ENCODE results near the gene SERINC4.
"Not testable (repeated sequence)": the region's sequence is repeated elsewhere in the genome, so short reads cannot be mapped to it uniquely, and the experiment has no call there.

The SERINC4 gene

GRCh38 chr15:43799945-43800285, at the start of gene SERINC4:
SERINC4 (minus strand) TSS chr15:43800220; CDS start chr15:43799986, 234 bp downstream.
- peaks cover 66% of the 10 kb centered on the region for H3K36me3 ChIP-seq (ENCODE audit: control insufficient read depth, insufficient read depth, low read length)
- no peaks in the 10 kb centered on the region for H3K27me3 ChIP-seq (ENCODE audit: control insufficient read depth, insufficient read depth, low read length)
- H3K9me3 ChIP-seq (ENCODE audit: control insufficient read depth, insufficient read depth, low read depth, low read length) = no peaks in the 10 kb centered on the region
- H3K4me1 ChIP-seq (ENCODE audit: control insufficient read depth, insufficient read depth, low read length) = peaks cover 32% of the 10 kb centered on the region
- H3K27ac ChIP-seq (ENCODE audit: low read depth, low read length) = peak within 1 kb of the TSS; percentile 48; the same call in 1 of the 2 replicates
- H3K9ac ChIP-seq (ENCODE audit: low read length) = peak within 1 kb of the TSS; percentile 83
- peak within 1 kb of the TSS; percentile 92 for H3K4me3 ChIP-seq (ENCODE audit: low read depth, low read length)

- H3K4me1 ChIP-seq (ENCODE audit: control insufficient read depth, insufficient read depth, low read length) = no peaks in the 10 kb centered on the region
- H3K9ac ChIP-seq (ENCODE audit: low read length) = no peak overlapping the region
- H3K4me3 ChIP-seq (ENCODE audit: low read depth, low read length) = no peak overlapping the region
- H3K27me3 ChIP-seq (ENCODE audit: control insufficient read depth, insufficient read depth, low read length) = no peaks in the 10 kb centered on the region
- H3K27ac ChIP-seq (ENCODE audit: low read depth, low read length) = no peak overlapping the region
- no peaks in the 10 kb centered on the region for H3K9me3 ChIP-seq (ENCODE audit: control insufficient read depth, insufficient read depth, low read depth, low read length)
- H3K36me3 ChIP-seq (ENCODE audit: control insufficient read depth, insufficient read depth, low read length) = peaks cover 41% of the 10 kb centered on the region
These were observed 45.4 kb upstream of the SERINC4 start for GRCh38 chr15:43845421-43845820.

DNA sequence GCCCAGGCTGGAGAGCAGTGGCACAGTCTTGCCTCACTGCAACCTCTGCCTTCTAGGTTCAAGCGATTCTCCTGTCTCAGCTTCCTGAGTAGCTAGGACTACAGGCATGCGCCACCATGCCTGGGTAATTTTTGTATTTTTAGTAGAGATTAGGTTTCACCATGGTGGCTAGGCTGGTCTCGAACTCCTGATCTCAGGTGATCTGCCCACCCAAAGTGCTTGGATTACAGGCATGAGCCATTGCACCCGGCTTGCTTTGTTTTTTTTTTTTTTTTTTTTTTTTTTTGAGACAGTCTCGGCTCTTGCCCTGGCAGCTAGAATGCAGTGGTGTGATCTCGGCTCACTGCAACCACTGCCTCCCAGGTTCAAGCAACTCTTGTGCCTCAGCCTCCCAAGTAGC, 32.5 kb upstream of the SERINC4 start:
- not testable (repeated sequence) for H3K27me3 ChIP-seq (ENCODE audit: control insufficient read depth, insufficient read depth, low read length)

DNA sequence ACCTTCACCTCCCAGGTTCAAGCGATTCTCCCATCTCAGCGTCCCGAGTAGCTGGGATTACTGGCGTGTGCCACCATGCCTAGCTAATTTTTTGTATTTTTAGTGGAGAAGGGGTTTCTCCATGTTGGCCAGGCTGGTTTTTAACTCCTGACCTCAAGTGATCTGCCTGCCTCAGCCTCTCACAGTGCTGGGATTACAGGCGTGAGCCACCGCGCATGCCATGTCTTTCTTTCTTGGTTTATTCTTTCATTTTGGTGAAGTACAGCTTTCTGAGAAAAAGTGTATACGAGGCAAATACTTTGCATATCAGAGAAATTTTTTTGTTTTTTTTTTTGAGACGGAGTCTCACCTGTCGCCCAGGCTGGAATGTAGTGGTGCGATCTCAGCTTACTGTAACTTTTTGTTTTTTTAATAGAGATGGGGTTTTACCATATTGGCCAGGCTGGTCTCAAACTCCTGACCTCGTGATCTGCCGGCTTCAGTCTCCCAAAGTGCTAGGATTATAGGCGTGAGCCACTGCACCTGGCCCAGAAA, 31.6 kb upstream of the SERINC4 start:
- not testable (repeated sequence) for H3K9ac ChIP-seq (ENCODE audit: low read length); H3K27me3 ChIP-seq (ENCODE audit: control insufficient read depth, insufficient read depth, low read length); H3K4me1 ChIP-seq (ENCODE audit: control insufficient read depth, insufficient read depth, low read length); H3K4me3 ChIP-seq (ENCODE audit: low read depth, low read length); H3K27ac ChIP-seq (ENCODE audit: low read depth, low read length); H3K9me3 ChIP-seq (ENCODE audit: control insufficient read depth, insufficient read depth, low read depth, low read length)
- H3K36me3 ChIP-seq (ENCODE audit: control insufficient read depth, insufficient read depth, low read length) = peaks cover 29% of the 10 kb centered on the region

More for the DNA sequence above, 32.5 kb upstream of the SERINC4 start:
- H3K9ac ChIP-seq (ENCODE audit: low read length); H3K9me3 ChIP-seq (ENCODE audit: control insufficient read depth, insufficient read depth, low read depth, low read length); H3K4me1 ChIP-seq (ENCODE audit: control insufficient read depth, insufficient read depth, low read length); H3K27ac ChIP-seq (ENCODE audit: low read depth, low read length); H3K4me3 ChIP-seq (ENCODE audit: low read depth, low read length): not testable (repeated sequence)
- peaks cover 36% of the 10 kb centered on the region for H3K36me3 ChIP-seq (ENCODE audit: control insufficient read depth, insufficient read depth, low read length)

GRCh38 chr15:43830691-43831275, 30.8 kb upstream of the SERINC4 start:
- not testable (repeated sequence) for H3K27ac ChIP-seq (ENCODE audit: low read depth, low read length); H3K9ac ChIP-seq (ENCODE audit: low read length); H3K4me3 ChIP-seq (ENCODE audit: low read depth, low read length); H3K27me3 ChIP-seq (ENCODE audit: control insufficient read depth, insufficient read depth, low read length); H3K4me1 ChIP-seq (ENCODE audit: control insufficient read depth, insufficient read depth, low read length); H3K9me3 ChIP-seq (ENCODE audit: control insufficient read depth, insufficient read depth, low read depth, low read length)
- H3K36me3 ChIP-seq (ENCODE audit: control insufficient read depth, insufficient read depth, low read length) = peaks cover 21% of the 10 kb centered on the region

DNA sequence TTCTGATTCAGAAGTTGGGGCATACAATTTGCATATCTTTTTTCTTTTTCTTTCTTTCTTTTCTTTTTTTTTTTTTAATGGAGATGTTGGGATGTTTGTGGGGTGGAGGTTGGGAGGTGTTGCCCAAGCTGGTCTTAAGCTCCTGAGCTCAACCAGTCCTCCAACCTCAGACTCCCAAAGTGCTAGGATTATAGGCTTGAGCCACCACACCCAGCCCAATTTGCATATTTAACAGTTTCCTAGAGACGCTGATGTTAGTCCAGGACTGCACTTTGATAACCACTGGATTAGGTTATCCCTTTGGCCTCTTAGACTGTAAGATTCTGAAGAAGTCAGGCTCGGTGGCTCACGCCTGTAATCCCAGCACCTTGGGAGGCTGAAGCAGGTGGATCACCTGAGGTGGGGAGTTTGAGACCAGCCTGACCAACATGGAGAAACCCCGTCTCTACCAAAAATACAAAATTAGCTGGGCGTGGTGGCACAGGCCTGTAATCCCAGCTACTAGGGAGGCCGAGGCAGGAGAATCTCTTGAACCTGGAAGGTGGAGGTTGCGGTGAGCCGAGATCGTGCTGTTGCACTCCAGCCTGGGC, 30.0 kb upstream of the SERINC4 start:
- not testable (repeated sequence) for H3K27ac ChIP-seq (ENCODE audit: low read depth, low read length); H3K27me3 ChIP-seq (ENCODE audit: control insufficient read depth, insufficient read depth, low read length); H3K9me3 ChIP-seq (ENCODE audit: control insufficient read depth, insufficient read depth, low read depth, low read length); H3K4me1 ChIP-seq (ENCODE audit: control insufficient read depth, insufficient read depth, low read length); H3K9ac ChIP-seq (ENCODE audit: low read length); H3K4me3 ChIP-seq (ENCODE audit: low read depth, low read length)
- H3K36me3 ChIP-seq (ENCODE audit: control insufficient read depth, insufficient read depth, low read length) = peaks cover 16% of the 10 kb centered on the region

- Histone ChIP-seq H3K27me3 (ENCODE audit: control insufficient read depth, insufficient read depth, low read length) (no peaks in the 10 kb centered on the region), H3K9ac (ENCODE audit: low read length) (no peak overlapping the region), H3K9me3 (ENCODE audit: control insufficient read depth, insufficient read depth, low read depth, low read length) (peaks cover 3% of the 10 kb centered on the region; the same call in 1 of the 2 replicates), H3K4me1 (ENCODE audit: control insufficient read depth, insufficient read depth, low read length) (0 out of 2 replicates have a peak, but pooled peaks cover 7% of the 10 kb centered on the region), H3K4me3 (ENCODE audit: low read depth, low read length) (peak overlapping the region; percentile 92; the same call in 1 of the 2 replicates), H3K27ac (ENCODE audit: low read depth, low read length) (no peak overlapping the region), H3K36me3 (ENCODE audit: control insufficient read depth, insufficient read depth, low read length) (peaks cover 11% of the 10 kb centered on the region)
These were observed 28.1 kb upstream of the SERINC4 start for GRCh38 chr15:43828061-43828657.

DNA sequence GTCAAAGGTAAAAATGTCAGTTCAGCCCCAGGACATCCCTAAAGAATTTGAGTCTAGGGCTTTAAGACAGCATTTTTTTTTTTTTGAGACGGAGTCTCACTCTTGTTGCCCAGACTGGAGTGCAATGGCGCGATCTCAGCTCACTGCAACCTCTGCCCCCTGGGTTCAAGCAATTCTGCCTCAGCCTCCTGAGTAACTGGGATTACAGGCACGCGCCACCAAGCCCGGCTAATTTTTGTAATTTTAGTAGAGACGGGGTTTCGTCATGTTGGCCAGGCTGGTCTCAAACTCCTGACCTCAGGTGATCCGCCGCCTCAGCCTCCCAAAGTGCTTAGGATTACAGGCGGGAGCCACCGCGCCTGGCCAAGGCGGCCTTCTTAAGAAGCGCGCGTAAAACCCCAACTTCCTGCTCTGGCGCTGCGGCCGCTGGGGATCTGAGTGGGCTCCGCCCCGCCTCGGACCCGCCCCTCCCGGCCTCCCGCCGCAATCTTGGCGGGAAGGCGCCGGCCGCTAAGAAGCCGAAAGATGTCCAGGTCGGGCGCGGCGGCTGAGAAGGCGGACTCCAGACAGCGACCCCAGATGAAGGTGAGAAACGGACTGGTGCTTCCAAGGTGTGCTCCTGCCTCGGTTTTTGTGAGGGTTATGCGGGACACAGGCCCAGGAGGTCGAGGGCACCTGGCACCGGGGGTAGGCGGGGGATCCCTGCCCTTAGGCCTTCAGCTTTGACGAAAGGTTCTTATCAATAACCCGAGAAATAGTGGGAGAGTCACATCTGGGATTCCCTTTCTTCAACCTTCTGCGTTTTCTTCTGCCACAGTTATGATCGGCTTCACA, 26.7 kb upstream of the SERINC4 start, which contains the start of gene WDR76:
WDR76 (plus strand) TSS at position 495 of the 834 bp plus-strand sequence; CDS start at position 526, 31 bp downstream.
- Histone ChIP-seq H3K4me1 (ENCODE audit: control insufficient read depth, insufficient read depth, low read length) (0 out of 2 replicates have a peak, but pooled peaks cover 7% of the 10 kb centered on the region), H3K27me3 (ENCODE audit: control insufficient read depth, insufficient read depth, low read length) (no peaks in the 10 kb centered on the region), H3K27ac (ENCODE audit: low read depth, low read length) (no peak within 1 kb of the TSS), H3K4me3 (ENCODE audit: low read depth, low read length) (peak within 1 kb of the TSS; percentile 92), H3K9me3 (ENCODE audit: control insufficient read depth, insufficient read depth, low read depth, low read length) (peaks cover 3% of the 10 kb centered on the region; the same call in 1 of the 2 replicates), H3K36me3 (ENCODE audit: control insufficient read depth, insufficient read depth, low read length) (peaks cover 11% of the 10 kb centered on the region), H3K9ac (ENCODE audit: low read length) (peak within 1 kb of the TSS; percentile 98)

- 0 out of 2 replicates have a peak, but pooled peaks cover 7% of the 10 kb centered on the region for H3K4me1 ChIP-seq (ENCODE audit: control insufficient read depth, insufficient read depth, low read length)
- peaks cover 11% of the 10 kb centered on the region for H3K36me3 ChIP-seq (ENCODE audit: control insufficient read depth, insufficient read depth, low read length)
- no peak overlapping the region for H3K9ac ChIP-seq (ENCODE audit: low read length)
- peaks cover 3% of the 10 kb centered on the region; the same call in 1 of the 2 replicates for H3K9me3 ChIP-seq (ENCODE audit: control insufficient read depth, insufficient read depth, low read depth, low read length)
- H3K4me3 ChIP-seq (ENCODE audit: low read depth, low read length) = peak overlapping the region; percentile 92; the same call in 1 of the 2 replicates
- no peak overlapping the region for H3K27ac ChIP-seq (ENCODE audit: low read depth, low read length)
- no peaks in the 10 kb centered on the region for H3K27me3 ChIP-seq (ENCODE audit: control insufficient read depth, insufficient read depth, low read length)
These were observed 26.0 kb upstream of the SERINC4 start for GRCh38 chr15:43826029-43826507.

- H3K36me3 ChIP-seq (ENCODE audit: control insufficient read depth, insufficient read depth, low read length) = peaks cover 11% of the 10 kb centered on the region
- H3K9me3 ChIP-seq (ENCODE audit: control insufficient read depth, insufficient read depth, low read depth, low read length); H3K9ac ChIP-seq (ENCODE audit: low read length); H3K27ac ChIP-seq (ENCODE audit: low read depth, low read length); H3K27me3 ChIP-seq (ENCODE audit: control insufficient read depth, insufficient read depth, low read length); H3K4me1 ChIP-seq (ENCODE audit: control insufficient read depth, insufficient read depth, low read length); H3K4me3 ChIP-seq (ENCODE audit: low read depth, low read length): not testable (repeated sequence)
These were observed 25.3 kb upstream of the SERINC4 start for GRCh38 chr15:43825305-43825704.
